ENCODE results near the gene COL6A1. TPM values are rescaled to one million over a fixed set of nuclear protein-coding genes. Genes with fewer than 3 reads are reported as not detected.
A peak's percentile ranks its signal among the peaks of the same experiment; 100 is the strongest.

The COL6A1 gene, protein sequence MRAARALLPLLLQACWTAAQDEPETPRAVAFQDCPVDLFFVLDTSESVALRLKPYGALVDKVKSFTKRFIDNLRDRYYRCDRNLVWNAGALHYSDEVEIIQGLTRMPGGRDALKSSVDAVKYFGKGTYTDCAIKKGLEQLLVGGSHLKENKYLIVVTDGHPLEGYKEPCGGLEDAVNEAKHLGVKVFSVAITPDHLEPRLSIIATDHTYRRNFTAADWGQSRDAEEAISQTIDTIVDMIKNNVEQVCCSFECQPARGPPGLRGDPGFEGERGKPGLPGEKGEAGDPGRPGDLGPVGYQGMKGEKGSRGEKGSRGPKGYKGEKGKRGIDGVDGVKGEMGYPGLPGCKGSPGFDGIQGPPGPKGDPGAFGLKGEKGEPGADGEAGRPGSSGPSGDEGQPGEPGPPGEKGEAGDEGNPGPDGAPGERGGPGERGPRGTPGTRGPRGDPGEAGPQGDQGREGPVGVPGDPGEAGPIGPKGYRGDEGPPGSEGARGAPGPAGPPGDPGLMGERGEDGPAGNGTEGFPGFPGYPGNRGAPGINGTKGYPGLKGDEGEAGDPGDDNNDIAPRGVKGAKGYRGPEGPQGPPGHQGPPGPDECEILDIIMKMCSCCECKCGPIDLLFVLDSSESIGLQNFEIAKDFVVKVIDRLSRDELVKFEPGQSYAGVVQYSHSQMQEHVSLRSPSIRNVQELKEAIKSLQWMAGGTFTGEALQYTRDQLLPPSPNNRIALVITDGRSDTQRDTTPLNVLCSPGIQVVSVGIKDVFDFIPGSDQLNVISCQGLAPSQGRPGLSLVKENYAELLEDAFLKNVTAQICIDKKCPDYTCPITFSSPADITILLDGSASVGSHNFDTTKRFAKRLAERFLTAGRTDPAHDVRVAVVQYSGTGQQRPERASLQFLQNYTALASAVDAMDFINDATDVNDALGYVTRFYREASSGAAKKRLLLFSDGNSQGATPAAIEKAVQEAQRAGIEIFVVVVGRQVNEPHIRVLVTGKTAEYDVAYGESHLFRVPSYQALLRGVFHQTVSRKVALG
- 1 to 10 TPM; 4.3 to 5.2 TPM for total RNA-seq

DNA sequence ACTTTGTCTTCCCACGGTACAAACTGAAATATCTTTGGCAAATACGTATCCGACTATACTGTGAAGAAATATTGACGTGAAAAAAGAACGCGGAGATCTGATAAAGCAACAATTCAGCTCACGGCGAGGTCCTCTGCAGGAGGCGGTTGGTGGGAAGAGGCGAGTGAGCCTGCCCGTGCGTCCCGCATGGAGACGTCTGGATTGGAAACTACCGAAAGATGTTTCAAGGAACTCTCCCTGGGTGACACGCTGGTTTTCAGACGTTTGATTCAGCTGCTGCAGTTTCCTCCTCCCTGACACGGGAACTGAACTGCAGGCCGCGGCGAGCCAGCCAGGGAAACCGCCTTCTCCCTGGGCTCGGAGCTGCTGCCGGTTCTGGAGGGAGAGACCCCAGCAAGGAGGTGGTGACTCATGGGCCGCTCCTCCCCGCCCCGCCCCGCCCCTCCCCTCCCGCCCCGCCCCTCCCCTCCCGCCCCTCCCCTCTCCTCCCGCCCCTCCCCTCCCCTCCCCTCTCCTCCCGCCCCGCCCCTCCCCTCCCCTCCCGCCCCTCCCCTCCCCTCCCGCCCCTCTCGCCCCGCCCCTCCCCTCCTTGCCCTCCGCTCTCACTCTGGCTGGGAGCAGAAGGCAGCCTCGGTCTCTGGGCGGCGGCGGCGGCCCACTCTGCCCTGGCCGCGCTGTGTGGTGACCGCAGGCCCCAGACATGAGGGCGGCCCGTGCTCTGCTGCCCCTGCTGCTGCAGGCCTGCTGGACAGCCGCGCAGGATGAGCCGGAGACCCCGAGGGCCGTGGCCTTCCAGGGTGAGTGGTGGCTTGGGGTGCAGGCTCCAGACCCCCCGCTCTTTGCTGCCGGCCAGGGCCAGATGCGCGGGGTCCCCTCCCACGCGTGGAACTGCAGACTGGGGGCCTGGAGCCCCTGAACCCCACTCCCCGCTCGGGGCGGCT lies at the start of gene COL6A1:
Gene COL6A1 (plus strand): TSS at position 620 of the 941 bp plus-strand sequence. CDS start 81 bp downstream, at position 701.
- Mint-ChIP-seq H3K27me3 (peaks cover 8% of the 10 kb centered on the region), H3K4me1 (peaks cover 10% of the 10 kb centered on the region), H3K27ac (no peak within 1 kb of the TSS), H3K4me3 (peak within 1 kb of the TSS; percentile 51), H3K9me3 (no peaks in the 10 kb centered on the region), H3K36me3 (peaks cover 3% of the 10 kb centered on the region)
- DNase-seq: peak; percentile 70

DNA sequence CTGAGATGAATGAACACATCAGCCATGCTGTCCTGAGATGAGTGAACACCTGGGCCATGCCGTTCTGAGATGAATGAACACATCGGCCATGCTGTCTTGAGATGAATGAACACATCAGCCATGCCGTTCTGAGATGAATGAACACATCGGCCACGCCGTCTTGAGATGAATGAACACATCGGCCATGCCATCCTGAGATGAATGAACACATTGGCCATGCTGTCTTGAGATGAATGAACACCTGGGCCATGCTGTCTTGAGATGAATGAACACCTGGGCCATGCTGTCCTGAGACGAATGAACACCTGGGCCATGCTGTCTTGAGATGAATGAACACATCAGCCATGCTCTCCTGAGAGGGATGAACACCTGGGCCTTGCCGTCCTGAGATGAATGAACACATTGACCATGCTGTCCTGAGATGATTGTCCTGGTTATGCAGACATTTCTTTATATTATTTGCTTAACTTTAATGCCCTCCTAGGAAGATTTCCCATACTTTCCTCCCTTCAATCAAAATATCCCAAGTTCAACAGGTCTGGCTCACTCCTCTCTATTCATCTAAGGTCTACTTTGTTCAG lies 48.6 kb upstream of the COL6A1 start:
- Mint-ChIP-seq H3K9me3 (peaks cover 2% of the 10 kb centered on the region), H3K4me3 (no peak overlapping the region), H3K27ac (no peak overlapping the region), H3K27me3 (no peaks in the 10 kb centered on the region), H3K4me1 (no peaks in the 10 kb centered on the region), H3K36me3 (no peaks in the 10 kb centered on the region)
- DNase-seq: no peak

DNA sequence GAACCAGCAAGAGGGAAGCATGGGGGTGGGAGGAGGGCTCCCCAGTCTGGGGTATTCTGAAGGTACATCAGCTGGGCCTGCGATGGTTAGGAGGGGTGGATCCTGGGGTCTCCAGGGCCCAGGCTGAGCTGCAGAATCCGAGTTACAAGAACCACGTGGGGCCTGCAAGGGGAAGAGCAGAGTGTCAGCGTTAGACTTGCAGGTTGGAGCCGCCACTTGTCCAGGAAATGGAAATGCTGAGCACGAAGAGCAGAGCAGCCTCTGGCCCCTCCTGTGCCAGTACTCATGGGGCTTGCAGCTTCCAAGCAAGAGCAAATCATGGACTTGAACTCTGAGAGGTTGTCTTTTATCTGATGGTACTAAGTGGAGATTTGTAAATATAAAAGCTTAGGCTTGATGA lies 47.5 kb upstream of the COL6A1 start:
- no peak for DNase-seq

DNA sequence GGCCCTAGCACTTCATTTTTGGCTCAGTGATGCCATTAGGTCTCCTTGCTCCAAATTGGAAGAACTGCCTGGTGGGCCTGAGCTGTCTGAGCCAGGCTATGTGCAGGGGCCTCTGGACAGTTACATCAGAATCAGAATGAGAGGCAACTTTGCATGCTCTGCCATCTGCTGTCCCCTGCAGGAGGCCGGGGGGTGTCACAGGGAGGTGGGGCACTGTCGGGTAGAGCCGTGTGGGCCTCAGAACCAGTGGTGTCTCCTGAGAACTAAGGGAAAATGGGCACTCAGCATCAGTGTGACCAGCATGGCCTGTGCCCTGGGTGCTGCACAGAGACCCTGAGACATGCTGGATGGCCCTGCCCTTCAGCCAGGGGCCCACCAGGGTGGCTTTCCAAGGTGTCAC lies 47.0 kb upstream of the COL6A1 start:
- Mint-ChIP-seq H3K27ac (no peak overlapping the region), H3K27me3 (no peaks in the 10 kb centered on the region), H3K9me3 (peaks cover 2% of the 10 kb centered on the region), H3K36me3 (no peaks in the 10 kb centered on the region), H3K4me1 (no peaks in the 10 kb centered on the region), H3K4me3 (no peak overlapping the region)
- no peak for DNase-seq

More for the DNA sequence above, 47.5 kb upstream of the COL6A1 start:
- Mint-ChIP-seq H3K4me3 (no peak overlapping the region), H3K4me1 (no peaks in the 10 kb centered on the region), H3K9me3 (peaks cover 2% of the 10 kb centered on the region), H3K27ac (no peak overlapping the region), H3K36me3 (no peaks in the 10 kb centered on the region), H3K27me3 (no peaks in the 10 kb centered on the region)

- Mint-ChIP-seq H3K9me3 (peaks cover 2% of the 10 kb centered on the region), H3K36me3 (no peaks in the 10 kb centered on the region), H3K27me3 (no peaks in the 10 kb centered on the region), H3K4me3 (no peak overlapping the region), H3K27ac (no peak overlapping the region), H3K4me1 (no peaks in the 10 kb centered on the region)
- DNase-seq: no peak
Measured at GRCh38 chr21:45935628-45936027, 45.9 kb upstream of the COL6A1 start.

DNA sequence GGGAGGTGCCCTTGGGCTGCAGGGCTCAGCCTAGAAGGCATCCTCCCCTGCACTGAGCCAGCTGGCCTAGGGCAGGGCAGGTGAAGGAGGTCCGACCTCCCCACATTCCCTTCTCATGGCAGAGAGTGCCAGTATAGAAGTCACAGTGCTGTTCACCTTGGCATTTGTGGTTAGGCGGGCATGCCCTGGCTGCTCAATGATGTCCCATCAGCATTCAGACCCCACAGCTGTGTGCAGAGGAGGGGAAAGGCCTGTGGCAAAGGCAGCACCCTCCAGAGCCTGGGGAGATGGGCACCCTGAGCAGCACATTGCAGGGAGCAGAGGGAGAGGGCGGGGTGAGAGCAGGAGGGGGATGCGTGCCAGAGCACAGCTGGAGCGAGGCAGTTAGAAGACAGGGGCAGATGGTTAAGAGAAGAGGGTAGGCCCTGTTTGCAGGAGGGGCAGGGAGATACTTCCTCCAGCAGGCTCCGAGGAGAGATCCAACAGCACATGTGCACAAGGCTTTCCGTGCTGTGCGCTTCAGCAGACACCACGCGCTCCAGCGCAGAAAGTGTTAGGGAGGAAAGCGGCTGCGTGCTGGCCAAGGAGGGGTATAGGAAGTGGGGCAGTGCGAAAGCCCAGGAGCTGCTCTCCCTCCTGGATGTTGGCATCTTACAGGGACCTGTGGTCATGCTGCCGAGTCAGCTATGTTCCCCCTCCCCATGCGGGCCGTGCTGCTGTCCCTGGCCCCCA lies 43.7 kb upstream of the COL6A1 start:
- Mint-ChIP-seq H3K27me3 (no peaks in the 10 kb centered on the region), H3K4me3 (no peak overlapping the region), H3K27ac (no peak overlapping the region), H3K9me3 (peaks cover 2% of the 10 kb centered on the region), H3K36me3 (no peaks in the 10 kb centered on the region), H3K4me1 (no peaks in the 10 kb centered on the region)
- no peak for DNase-seq

DNA sequence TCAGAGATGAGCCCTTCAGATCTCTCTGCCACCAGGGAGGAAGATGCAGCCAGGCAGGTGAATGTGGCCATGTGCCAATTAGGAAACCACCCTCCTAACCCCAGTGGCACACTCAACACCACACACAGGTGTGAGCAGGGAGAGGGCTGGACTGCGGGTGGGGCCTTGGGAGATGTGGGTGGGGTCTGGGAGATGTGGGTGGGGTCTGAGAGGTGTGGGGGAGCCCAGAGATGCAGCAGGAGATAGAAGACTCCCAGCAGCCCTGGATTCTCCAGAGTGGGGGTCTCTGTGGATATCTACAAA lies 43.2 kb upstream of the COL6A1 start:
- no peaks in the 10 kb centered on the region for H3K36me3 Mint-ChIP-seq
- H3K27me3 Mint-ChIP-seq: no peaks in the 10 kb centered on the region
- peaks cover 2% of the 10 kb centered on the region for H3K9me3 Mint-ChIP-seq
- no peak for DNase-seq
- H3K27ac Mint-ChIP-seq: no peak overlapping the region
- no peak overlapping the region for H3K4me3 Mint-ChIP-seq
- no peaks in the 10 kb centered on the region for H3K4me1 Mint-ChIP-seq

DNA sequence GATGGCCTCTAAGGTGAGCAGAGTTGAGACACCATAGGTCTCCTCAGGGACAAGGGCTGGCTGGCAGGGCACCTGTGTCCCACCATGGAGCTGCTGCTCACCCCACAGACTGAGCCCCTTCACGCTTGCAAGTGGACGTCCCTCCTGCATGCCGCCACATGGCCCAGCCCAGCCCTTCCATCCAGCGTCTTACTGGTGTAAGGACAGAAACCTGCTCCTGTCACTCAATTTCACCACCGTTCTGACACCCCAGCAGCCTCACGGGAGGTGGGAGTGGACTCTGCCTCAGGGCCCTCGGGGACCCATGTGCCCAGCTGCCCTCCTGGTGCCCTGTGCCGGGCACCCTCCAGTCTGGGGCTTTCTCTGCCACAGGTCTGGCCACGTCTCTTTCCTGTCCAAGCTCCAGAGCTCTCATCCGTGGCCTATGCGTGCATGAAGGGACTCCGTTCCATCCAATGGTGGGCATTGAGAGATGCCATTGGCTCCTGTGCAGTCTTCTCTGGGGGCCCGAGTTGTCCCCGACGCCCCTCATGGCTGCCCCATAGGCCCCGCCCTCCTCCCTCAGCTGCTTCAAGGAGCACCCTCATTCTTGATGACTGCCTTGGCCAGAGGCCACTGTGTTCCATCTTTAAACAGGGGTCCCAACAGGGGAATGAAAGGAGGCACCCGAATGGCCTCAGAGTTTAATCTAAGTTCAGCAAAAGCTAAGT lies 42.6 kb upstream of the COL6A1 start:
- Mint-ChIP-seq H3K27me3 (no peaks in the 10 kb centered on the region), H3K9me3 (peaks cover 2% of the 10 kb centered on the region), H3K4me3 (no peak overlapping the region), H3K4me1 (no peaks in the 10 kb centered on the region), H3K36me3 (no peaks in the 10 kb centered on the region), H3K27ac (no peak overlapping the region)
- no peak for DNase-seq

GRCh38 chr21:45939521-45940045 lies 42.0 kb upstream of the COL6A1 start:
- Mint-ChIP-seq H3K4me1 (no peaks in the 10 kb centered on the region), H3K9me3 (peaks cover 2% of the 10 kb centered on the region), H3K27me3 (no peaks in the 10 kb centered on the region), H3K36me3 (no peaks in the 10 kb centered on the region), H3K27ac (no peak overlapping the region), H3K4me3 (no peak overlapping the region)
- no peak for DNase-seq

DNA sequence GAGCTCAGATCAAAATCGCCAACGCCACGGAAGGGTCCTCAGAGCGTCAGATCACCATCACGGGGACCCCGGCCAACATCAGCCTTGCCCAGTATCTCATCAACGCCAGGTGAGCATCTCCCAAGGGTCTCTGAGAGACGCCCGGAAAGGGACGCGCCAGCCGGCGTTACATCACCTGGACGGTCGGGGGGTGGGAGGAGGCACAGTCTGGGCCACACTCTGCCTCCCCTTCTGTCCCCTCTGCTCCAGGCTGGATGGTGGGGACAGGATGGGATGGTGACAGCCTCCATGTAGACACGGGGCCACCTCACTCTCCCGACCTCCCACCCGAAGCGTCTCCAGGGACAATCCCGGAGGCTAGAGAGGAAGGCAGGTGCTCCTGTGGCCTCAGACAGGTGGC lies 41.5 kb upstream of the COL6A1 start:
- Mint-ChIP-seq H3K36me3 (no peaks in the 10 kb centered on the region), H3K9me3 (peaks cover 2% of the 10 kb centered on the region), H3K27ac (no peak overlapping the region), H3K4me1 (no peaks in the 10 kb centered on the region), H3K27me3 (no peaks in the 10 kb centered on the region), H3K4me3 (no peak overlapping the region)
- no peak for DNase-seq

- Mint-ChIP-seq H3K4me3 (no peak overlapping the region), H3K27me3 (no peaks in the 10 kb centered on the region), H3K27ac (no peak overlapping the region), H3K4me1 (no peaks in the 10 kb centered on the region), H3K36me3 (no peaks in the 10 kb centered on the region), H3K9me3 (peaks cover under 1% of the 10 kb centered on the region)
- DNase-seq: no peak
Measured at GRCh38 chr21:45940621-45941337, 40.8 kb upstream of the COL6A1 start.

DNA sequence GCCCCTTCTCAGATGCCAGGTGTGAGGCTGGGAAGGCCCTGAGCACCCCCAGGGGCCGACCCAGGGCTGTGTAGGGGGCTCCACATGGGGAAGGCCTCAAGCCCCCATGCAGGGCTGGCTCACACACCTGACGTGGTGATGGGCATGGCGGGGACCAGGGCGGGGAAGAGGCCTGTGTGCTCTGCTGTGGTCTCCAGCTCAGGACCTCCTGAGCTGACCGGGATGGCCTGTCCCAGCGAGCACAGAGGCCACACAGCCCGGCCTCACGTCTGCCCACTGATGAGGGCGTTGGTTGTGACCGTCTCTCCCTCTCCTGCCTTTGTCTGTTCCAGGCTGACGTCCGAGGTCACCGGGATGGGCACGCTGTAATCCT lies 40.2 kb upstream of the COL6A1 start:
- Mint-ChIP-seq H3K27ac (no peak overlapping the region), H3K36me3 (no peaks in the 10 kb centered on the region), H3K27me3 (no peaks in the 10 kb centered on the region), H3K4me3 (no peak overlapping the region), H3K4me1 (no peaks in the 10 kb centered on the region), H3K9me3 (no peaks in the 10 kb centered on the region)
- DNase-seq: no peak

Measured in activated naive CD8-positive, alpha-beta T cell treated with anti-CD3 and anti-CD28 coated beads for 36 hours (primary cell).